ENCODE data around the gene MYRF. TPM values are rescaled to one million over a fixed set of nuclear protein-coding genes. Genes with fewer than 3 reads are reported as not detected.

The MYRF gene
- total RNA-seq, 2 experiments from 2014 or later, result 0.31 to 0.49 TPM

DNA sequence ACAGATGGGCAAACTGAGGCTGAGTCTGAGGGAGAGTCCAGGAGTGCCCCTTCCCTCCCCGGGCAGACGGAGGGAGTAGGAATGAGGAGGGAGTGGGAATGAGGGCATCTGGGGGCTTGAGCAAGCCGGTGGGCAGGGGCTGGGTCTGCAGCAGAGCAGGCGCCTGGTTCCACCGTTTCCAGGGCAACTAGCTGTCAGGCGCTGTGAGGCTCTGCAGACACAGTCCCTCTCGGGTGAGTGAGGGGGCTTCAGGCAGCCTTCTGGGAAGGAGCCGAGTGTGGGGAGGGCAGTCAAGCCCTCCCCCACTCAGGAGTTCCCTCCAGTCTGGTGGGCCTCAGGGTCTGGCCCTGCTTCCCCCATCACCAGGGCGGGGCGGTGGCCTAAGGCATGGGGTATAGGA lies 20.9 kb downstream of the MYRF start:
- peaks cover 39% of the 10 kb centered on the region for H3K4me1 ChIP-seq (ENCODE audit: insufficient read depth, low read length)
- H3K4me3 ChIP-seq (ENCODE audit: low read length), result no peak overlapping the region
- POLR2A ChIA-PET, result no interaction called here
- no peak for DNase-seq
- no peaks in the 10 kb centered on the region for H3K9me3 Mint-ChIP-seq
- H3K4me3 Mint-ChIP-seq, result no peak overlapping the region
- H3K36me3 ChIP-seq (ENCODE audit: insufficient read depth, low read length), result no peaks in the 10 kb centered on the region
- no peak overlapping the region for H3K27ac ChIP-seq (ENCODE audit: low read depth in 1 of 2, low read length in 2 of 2)
- no peaks in the 10 kb centered on the region for H3K36me3 Mint-ChIP-seq (ENCODE audit: low read depth)
- no peaks in the 10 kb centered on the region for H3K27me3 Mint-ChIP-seq
- CTCF ChIA-PET, result no interaction called here
- no peak overlapping the region for H3K27ac Mint-ChIP-seq
- H3K9me3 ChIP-seq (ENCODE audit: control insufficient read depth in 1 of 2, insufficient read depth in 1 of 2, low read length in 2 of 2), result no peaks in the 10 kb centered on the region
- no peak for TF ChIP-seq CTCF (IDR thresholded peaks at IDR 0.05)
- H3K27me3 ChIP-seq (ENCODE audit: control insufficient read depth in 1 of 2, insufficient read depth in 2 of 2, low read length in 2 of 2), result no peaks in the 10 kb centered on the region
- no peak for ATAC-seq (ENCODE audit: poor library complexity)
- H3K4me1 Mint-ChIP-seq (ENCODE audit: low read depth), result peaks cover 16% of the 10 kb centered on the region
- intact Hi-C loops (cut with DNase I, micrococcal nuclease), result no loop called here

- Mint-ChIP-seq H3K4me1 (ENCODE audit: low read depth) (peaks cover 16% of the 10 kb centered on the region), H3K27me3 (no peaks in the 10 kb centered on the region), H3K9me3 (no peaks in the 10 kb centered on the region), H3K27ac (no peak overlapping the region), H3K36me3 (ENCODE audit: low read depth) (no peaks in the 10 kb centered on the region), H3K4me3 (no peak overlapping the region)
- intact Hi-C loops (cut with DNase I, micrococcal nuclease), result no loop called here
- TF ChIP-seq CTCF (IDR thresholded peaks at IDR 0.05), result no peak
- POLR2A ChIA-PET, result no interaction called here
- no peaks in the 10 kb centered on the region for H3K36me3 ChIP-seq (ENCODE audit: insufficient read depth, low read length)
- no peak overlapping the region for H3K4me3 ChIP-seq (ENCODE audit: low read length)
- ATAC-seq (ENCODE audit: poor library complexity) (no peak), DNase-seq (no peak)
- CTCF ChIA-PET, result no interaction called here
- H3K27ac ChIP-seq (ENCODE audit: low read depth in 1 of 2, low read length in 2 of 2), result no peak overlapping the region
- H3K27me3 ChIP-seq (ENCODE audit: control insufficient read depth in 1 of 2, insufficient read depth in 2 of 2, low read length in 2 of 2), result no peaks in the 10 kb centered on the region
- peaks cover 39% of the 10 kb centered on the region for H3K4me1 ChIP-seq (ENCODE audit: insufficient read depth, low read length)
- H3K9me3 ChIP-seq (ENCODE audit: control insufficient read depth in 1 of 2, insufficient read depth in 1 of 2, low read length in 2 of 2), result no peaks in the 10 kb centered on the region
Measured at GRCh38 chr11:61773809-61774208, 21.4 kb downstream of the MYRF start.

GRCh38 chr11:61774411-61774810 lies 22.0 kb downstream of the MYRF start:
- ChIA-PET POLR2A (no interaction called here), CTCF (no interaction called here)
- Histone ChIP-seq H3K4me1 (ENCODE audit: insufficient read depth, low read length) (peaks cover 39% of the 10 kb centered on the region), H3K4me3 (ENCODE audit: low read length) (no peak overlapping the region), H3K27me3 (ENCODE audit: control insufficient read depth in 1 of 2, insufficient read depth in 2 of 2, low read length in 2 of 2) (no peaks in the 10 kb centered on the region), H3K9me3 (ENCODE audit: control insufficient read depth in 1 of 2, insufficient read depth in 1 of 2, low read length in 2 of 2) (no peaks in the 10 kb centered on the region), H3K27ac (ENCODE audit: low read depth in 1 of 2, low read length in 2 of 2) (no peak overlapping the region), H3K36me3 (ENCODE audit: insufficient read depth, low read length) (no peaks in the 10 kb centered on the region)
- intact Hi-C loops (cut with DNase I, micrococcal nuclease), result no loop called here
- Mint-ChIP-seq H3K27me3 (no peaks in the 10 kb centered on the region), H3K27ac (no peak overlapping the region), H3K4me1 (ENCODE audit: low read depth) (peaks cover 16% of the 10 kb centered on the region), H3K9me3 (no peaks in the 10 kb centered on the region), H3K36me3 (ENCODE audit: low read depth) (no peaks in the 10 kb centered on the region), H3K4me3 (no peak overlapping the region)
- ATAC-seq (ENCODE audit: poor library complexity), result no peak
- TF ChIP-seq CTCF (IDR thresholded peaks at IDR 0.05), result no peak
- DNase-seq, result no peak

All from CD4-positive, alpha-beta T cell (primary cell).